ENCODE results near the gene SH3GL1. TPM values are rescaled to one million over a fixed set of nuclear protein-coding genes. Genes with fewer than 3 reads are reported as not detected.
"Not testable (repeated sequence)": the region's sequence is repeated elsewhere in the genome, so short reads cannot be mapped to it uniquely, and the experiment has no call there.

The SH3GL1 gene
- polyA plus RNA-seq, 1 of the 3 experiments (the other 2 are of a cell fraction): 82.8 TPM

DNA sequence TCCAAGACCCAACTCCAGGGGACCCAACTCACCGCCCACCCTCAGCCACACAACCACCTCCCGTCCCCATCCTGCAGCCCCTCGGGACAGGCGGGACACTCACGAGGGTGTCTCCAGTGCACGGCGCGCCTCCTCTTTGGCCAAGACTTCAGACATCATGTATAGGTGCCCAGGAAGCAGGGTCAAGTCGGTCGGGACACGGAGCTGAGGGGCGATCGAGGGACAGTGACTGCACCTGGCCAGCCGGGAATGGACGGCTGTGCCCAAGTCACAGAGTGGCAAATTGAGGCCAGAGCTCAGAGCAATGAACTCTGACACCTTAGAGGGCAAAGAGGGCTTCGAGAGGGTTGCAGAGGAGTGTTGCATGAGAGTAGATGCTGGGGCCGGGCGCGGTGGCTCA lies 70.5 kb downstream of the SH3GL1 start:
- Histone ChIP-seq H3K9ac (no peak overlapping the region), H3K4me1 (ENCODE audit: control insufficient read depth in 1 of 2, insufficient read depth in 2 of 2, low read depth in 1 of 2, low read length in 1 of 2) (peaks cover 0 to 16% of the 10 kb centered on the region in 2 experiments; a peak in 2 of 4 replicates), H3K79me2 (ENCODE audit: insufficient read depth) (peaks cover 7% of the 10 kb centered on the region; the same call in 1 of the 2 replicates), H3K4me2 (no peak overlapping the region), H3K27ac (ENCODE audit: low read depth in 2 of 2, low read length in 1 of 2) (no peak overlapping the region), H4K20me1 (ENCODE audit: insufficient read depth) (no peaks in the 10 kb centered on the region), H3K4me3 (ENCODE audit: low read depth in 2 of 2, low read length in 1 of 2) (no peak overlapping the region), H3K27me3 (ENCODE audit: insufficient read depth) (no peaks in the 10 kb centered on the region), H3K36me3 (replicated peaks in 1 of 2; ENCODE audit: control insufficient read depth in 1 of 2, insufficient read depth in 2 of 2, low read length in 1 of 2) (no peaks in the 10 kb centered on the region), H2AFZ (ENCODE audit: low read depth) (no peak overlapping the region), H3F3A (replicated peaks; ENCODE audit: insufficient read depth) (peaks cover 6% of the 10 kb centered on the region), H3K9me3 (no peaks in the 10 kb centered on the region), H3K9me2 (no peaks in the 10 kb centered on the region)
- no peak for DNase-seq
- WGBS (ENCODE audit: low lambda C conversion rate): 93% methylated on average over 19 of the region's 19 CpGs
- ChIA-PET POLR2A (interaction anchor here (1.0 to 1.1 kb wide), 2 partner anchors 13 to 52 kb away, joined by 3 read pairs; partner anchors contain the start of gene MPND), CTCF (interaction anchor here (2.1 kb wide), 1 partner anchor 63 kb away, joined by 8 read pairs; no protein-coding TSS in a partner anchor)
- no peak for TF ChIP-seq TEAD4 (IDR thresholded peaks at IDR 0.05; ENCODE audit: borderline replicate concordance, insufficient read depth)

DNA sequence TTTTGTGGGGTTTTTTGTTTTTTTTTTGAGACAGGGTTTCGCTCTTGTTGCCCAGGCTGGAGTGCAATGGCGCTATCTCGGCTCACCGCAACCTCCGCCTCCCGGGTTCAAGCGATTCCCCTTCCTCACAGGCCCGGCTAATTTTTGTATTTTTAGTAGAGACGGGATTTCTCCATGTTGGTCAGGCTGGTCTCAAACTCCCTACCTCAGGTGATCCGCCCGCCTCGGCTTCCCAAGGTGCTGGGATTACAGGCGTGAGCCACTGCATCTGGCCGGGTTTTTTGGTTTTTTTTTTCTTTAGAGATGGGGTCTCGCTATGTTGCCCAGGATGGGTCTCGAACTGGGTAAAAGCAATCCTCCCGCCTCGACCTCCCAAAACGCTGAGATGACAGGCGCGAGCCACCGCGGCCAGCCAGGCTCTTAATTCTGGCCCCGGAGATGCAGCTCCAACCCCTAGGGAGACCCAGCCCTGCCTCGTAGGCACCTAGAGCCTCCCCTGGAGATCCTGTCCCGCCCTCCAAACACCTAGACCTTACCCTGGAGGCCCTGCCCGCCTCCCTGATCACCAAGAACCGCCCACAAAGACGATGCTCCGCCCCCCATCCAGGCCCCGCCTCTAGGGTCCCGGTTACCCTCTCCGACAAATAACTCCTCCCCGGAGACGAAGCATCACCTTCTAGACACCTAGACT lies 71.2 kb downstream of the SH3GL1 start:
- WGBS (ENCODE audit: low lambda C conversion rate): 37% methylated on average over 34 of the region's 35 CpGs
- H3K4me2 ChIP-seq: peak overlapping the region; percentile 99
- H3K79me2 ChIP-seq (ENCODE audit: insufficient read depth); H3K27me3 ChIP-seq (ENCODE audit: insufficient read depth); H3K9me2 ChIP-seq; H3K9me3 ChIP-seq; H4K20me1 ChIP-seq (ENCODE audit: insufficient read depth); H3K36me3 ChIP-seq (replicated peaks in 1 of 2; ENCODE audit: control insufficient read depth in 1 of 2, insufficient read depth in 2 of 2, low read length in 1 of 2); POLR2A ChIA-PET; H3F3A ChIP-seq (replicated peaks; ENCODE audit: insufficient read depth): not testable (repeated sequence)
- H3K4me1 ChIP-seq (ENCODE audit: control insufficient read depth in 1 of 2, insufficient read depth in 2 of 2, low read depth in 1 of 2, low read length in 1 of 2): peaks cover 0 to 16% of the 10 kb centered on the region in 2 experiments; a peak in 2 of 4 replicates
- peak overlapping the region in 1 of 2 experiments; percentile 66; a peak in 1 of 4 replicates for H3K27ac ChIP-seq (ENCODE audit: low read depth in 2 of 2, low read length in 1 of 2)
- H2AFZ ChIP-seq (ENCODE audit: low read depth): peak overlapping the region; percentile 96
- peak overlapping the region; percentile 59 to 77 for H3K4me3 ChIP-seq (ENCODE audit: low read depth in 2 of 2, low read length in 1 of 2)
- DNase-seq: peak; percentile 76
- H3K9ac ChIP-seq: peak overlapping the region; percentile 75
- CTCF ChIA-PET: interaction anchor here (2.1 kb wide), 1 partner anchor 62 kb away, joined by 8 read pairs; no protein-coding TSS in a partner anchor

GRCh38 chr19:4328243-4328990 lies 71.9 kb downstream of the SH3GL1 start:
- H3K27me3 ChIP-seq (ENCODE audit: insufficient read depth): no peaks in the 10 kb centered on the region
- no peaks in the 10 kb centered on the region for H4K20me1 ChIP-seq (ENCODE audit: insufficient read depth)
- peak overlapping the region; percentile 96 for H2AFZ ChIP-seq (ENCODE audit: low read depth)
- H3K9me3 ChIP-seq: no peaks in the 10 kb centered on the region
- ChIA-PET POLR2A (interaction anchor here (0.8 to 1.1 kb wide), 3 partner anchors 13 to 37 kb away, joined by 3 to 8 read pairs (median 3); no protein-coding TSS in a partner anchor), CTCF (interaction anchor here (0.7 to 1.1 kb wide), 3 partner anchors 50 to 72 kb away, joined by 3 to 6 read pairs (median 4); partner anchors contain the start of gene SH3GL1)
- WGBS (ENCODE audit: low lambda C conversion rate): 16% methylated on average over 40 of the region's 49 CpGs
- TF ChIP-seq MXI1 (IDR thresholded peaks at IDR 0.05; ENCODE audit: low read depth, low read length) (peak; percentile 97), POLR2AphosphoS5 (IDR thresholded peaks at IDR 0.05; ENCODE audit: low read depth, low read length) (peak; percentile 86), FOSL2 (IDR thresholded peaks at IDR 0.05; ENCODE audit: borderline replicate concordance, low read depth) (no peak), PBX3 (IDR thresholded peaks at IDR 0.05) (peak; percentile 90), MAX (IDR thresholded peaks at IDR 0.05; ENCODE audit: low read depth) (peak; percentile 99), CHD2 (IDR thresholded peaks at IDR 0.05; ENCODE audit: low read length, partially characterized antibody) (peak; percentile 17), SIN3A (IDR thresholded peaks at IDR 0.05; ENCODE audit: borderline replicate concordance, low read depth, low read length) (peak; percentile 43; the same call in 1 of the 2 replicates), RXRA (IDR thresholded peaks at IDR 0.05; ENCODE audit: borderline replicate concordance, low read depth) (no peak), NRF1 (IDR thresholded peaks at IDR 0.05; ENCODE audit: low read depth, low read length) (peak; percentile 88)
- TF ChIP-seq, protein P1, sequence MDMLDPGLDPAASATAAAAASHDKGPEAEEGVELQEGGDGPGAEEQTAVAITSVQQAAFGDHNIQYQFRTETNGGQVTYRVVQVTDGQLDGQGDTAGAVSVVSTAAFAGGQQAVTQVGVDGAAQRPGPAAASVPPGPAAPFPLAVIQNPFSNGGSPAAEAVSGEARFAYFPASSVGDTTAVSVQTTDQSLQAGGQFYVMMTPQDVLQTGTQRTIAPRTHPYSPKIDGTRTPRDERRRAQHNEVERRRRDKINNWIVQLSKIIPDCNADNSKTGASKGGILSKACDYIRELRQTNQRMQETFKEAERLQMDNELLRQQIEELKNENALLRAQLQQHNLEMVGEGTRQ (IDR thresholded peaks at IDR 0.05; ENCODE audit: borderline replicate concordance, low read depth, low read length): no peak
- peak overlapping the region; percentile 59 to 83 for H3K4me3 ChIP-seq (ENCODE audit: low read depth in 2 of 2, low read length in 1 of 2)
- no peaks in the 10 kb centered on the region for H3K9me2 ChIP-seq
- H3K36me3 ChIP-seq (replicated peaks in 1 of 2; ENCODE audit: control insufficient read depth in 1 of 2, insufficient read depth in 2 of 2, low read length in 1 of 2): no peaks in the 10 kb centered on the region
- H3K79me2 ChIP-seq (ENCODE audit: insufficient read depth): peaks cover 7% of the 10 kb centered on the region; the same call in 1 of the 2 replicates
- H3K4me2 ChIP-seq: peak overlapping the region; percentile 99
- peaks cover 6% of the 10 kb centered on the region for H3F3A ChIP-seq (replicated peaks; ENCODE audit: insufficient read depth)
- H3K4me1 ChIP-seq (ENCODE audit: control insufficient read depth in 1 of 2, insufficient read depth in 2 of 2, low read depth in 1 of 2, low read length in 1 of 2): peaks cover 0 to 16% of the 10 kb centered on the region in 2 experiments; a peak in 2 of 4 replicates
- H3K27ac ChIP-seq (ENCODE audit: low read depth in 2 of 2, low read length in 1 of 2): peak overlapping the region in 1 of 2 experiments; percentile 66; a peak in 1 of 4 replicates
- H3K9ac ChIP-seq: peak overlapping the region; percentile 75
- peak; percentile 99 for DNase-seq
